Uterus (tissue), 2 donors: ENCODE measurements around the gene MAVS.

Source experiments
- POLR2A ChIP-seq, 2 donors: fragments of 450-650 bp; IDR thresholded peaks; one replicate each; pipeline ENCODE4 v1.6.1; 2016; ENCODE audit warnings: antibody characterized with exemption in 2 of 2, mild to moderate bottlenecking in 1 of 2, moderate library complexity in 1 of 2
- TF ChIP-seq, protein P1 (sequence below), 4 experiments: fragments of 200-600 bp in 2 of 4; fragments of 450-650 bp in 2 of 4; sonication (generic) in 2 of 4; IDR thresholded peaks; one replicate each; pipeline ENCODE4 v1.5.1; 2016 to 2019; ENCODE audit warnings: antibody characterized with exemption in 4 of 4, mild to moderate bottlenecking in 2 of 4, moderate library complexity in 1 of 4

DNA sequence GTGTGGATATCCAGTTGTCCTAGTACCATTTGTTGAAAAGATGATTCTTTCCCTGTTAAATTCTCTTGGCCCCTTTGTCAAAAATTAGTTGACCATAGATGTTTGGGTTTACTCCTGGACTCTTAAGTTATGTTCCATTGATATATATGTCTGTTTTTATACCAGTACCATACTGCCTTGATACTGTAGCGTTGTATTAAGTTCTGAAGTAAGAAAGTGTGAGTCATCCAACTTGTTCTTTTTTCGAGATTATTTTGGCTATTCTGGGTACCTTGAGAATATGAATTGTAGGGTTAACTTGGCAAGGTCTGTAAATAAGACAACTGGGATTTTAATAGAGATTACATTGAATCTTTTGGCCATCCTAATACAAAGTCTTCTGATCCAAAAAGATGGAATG, 69.1 kb downstream of the MAVS start:
- TF ChIP-seq, protein P1, sequence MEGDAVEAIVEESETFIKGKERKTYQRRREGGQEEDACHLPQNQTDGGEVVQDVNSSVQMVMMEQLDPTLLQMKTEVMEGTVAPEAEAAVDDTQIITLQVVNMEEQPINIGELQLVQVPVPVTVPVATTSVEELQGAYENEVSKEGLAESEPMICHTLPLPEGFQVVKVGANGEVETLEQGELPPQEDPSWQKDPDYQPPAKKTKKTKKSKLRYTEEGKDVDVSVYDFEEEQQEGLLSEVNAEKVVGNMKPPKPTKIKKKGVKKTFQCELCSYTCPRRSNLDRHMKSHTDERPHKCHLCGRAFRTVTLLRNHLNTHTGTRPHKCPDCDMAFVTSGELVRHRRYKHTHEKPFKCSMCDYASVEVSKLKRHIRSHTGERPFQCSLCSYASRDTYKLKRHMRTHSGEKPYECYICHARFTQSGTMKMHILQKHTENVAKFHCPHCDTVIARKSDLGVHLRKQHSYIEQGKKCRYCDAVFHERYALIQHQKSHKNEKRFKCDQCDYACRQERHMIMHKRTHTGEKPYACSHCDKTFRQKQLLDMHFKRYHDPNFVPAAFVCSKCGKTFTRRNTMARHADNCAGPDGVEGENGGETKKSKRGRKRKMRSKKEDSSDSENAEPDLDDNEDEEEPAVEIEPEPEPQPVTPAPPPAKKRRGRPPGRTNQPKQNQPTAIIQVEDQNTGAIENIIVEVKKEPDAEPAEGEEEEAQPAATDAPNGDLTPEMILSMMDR (IDR thresholded peaks at IDR 0.05): no peak
- TF ChIP-seq POLR2A (IDR thresholded peaks at IDR 0.05): no peak
